ENCODE data around the gene TCHP. TPM values are rescaled to one million over a fixed set of nuclear protein-coding genes. Genes with fewer than 3 reads are reported as not detected.

Gene TCHP
- total RNA-seq, 1 donor: 11.5 TPM

DNA sequence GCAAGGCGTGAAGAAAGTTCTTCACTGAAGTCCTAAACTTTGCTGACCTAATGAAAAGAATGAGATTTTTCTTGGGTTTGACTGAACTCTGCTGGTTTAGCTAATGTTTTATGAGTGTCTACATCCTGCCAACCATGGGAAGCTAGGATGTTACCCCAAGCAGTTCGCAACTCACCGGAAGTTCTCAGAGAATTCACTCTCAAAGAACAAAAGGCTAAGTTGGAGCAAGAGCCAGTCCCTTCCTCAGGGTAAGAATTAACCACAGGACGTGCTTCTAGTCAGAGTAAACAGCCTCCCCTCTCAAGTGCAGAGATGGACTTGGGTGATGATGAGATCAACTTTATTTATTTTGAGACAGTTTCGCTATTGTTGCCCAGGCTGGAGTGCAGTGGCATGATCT is 37.3 kb downstream of the TCHP start:
- TF ChIP-seq, protein P1, sequence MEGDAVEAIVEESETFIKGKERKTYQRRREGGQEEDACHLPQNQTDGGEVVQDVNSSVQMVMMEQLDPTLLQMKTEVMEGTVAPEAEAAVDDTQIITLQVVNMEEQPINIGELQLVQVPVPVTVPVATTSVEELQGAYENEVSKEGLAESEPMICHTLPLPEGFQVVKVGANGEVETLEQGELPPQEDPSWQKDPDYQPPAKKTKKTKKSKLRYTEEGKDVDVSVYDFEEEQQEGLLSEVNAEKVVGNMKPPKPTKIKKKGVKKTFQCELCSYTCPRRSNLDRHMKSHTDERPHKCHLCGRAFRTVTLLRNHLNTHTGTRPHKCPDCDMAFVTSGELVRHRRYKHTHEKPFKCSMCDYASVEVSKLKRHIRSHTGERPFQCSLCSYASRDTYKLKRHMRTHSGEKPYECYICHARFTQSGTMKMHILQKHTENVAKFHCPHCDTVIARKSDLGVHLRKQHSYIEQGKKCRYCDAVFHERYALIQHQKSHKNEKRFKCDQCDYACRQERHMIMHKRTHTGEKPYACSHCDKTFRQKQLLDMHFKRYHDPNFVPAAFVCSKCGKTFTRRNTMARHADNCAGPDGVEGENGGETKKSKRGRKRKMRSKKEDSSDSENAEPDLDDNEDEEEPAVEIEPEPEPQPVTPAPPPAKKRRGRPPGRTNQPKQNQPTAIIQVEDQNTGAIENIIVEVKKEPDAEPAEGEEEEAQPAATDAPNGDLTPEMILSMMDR (IDR thresholded peaks at IDR 0.05; ENCODE audit: insufficient read depth, low read length): no peak
- H3K4me3 ChIP-seq (ENCODE audit: low read depth, low read length): no peak overlapping the region
- no peak for DNase-seq (ENCODE audit: low read depth)

DNA sequence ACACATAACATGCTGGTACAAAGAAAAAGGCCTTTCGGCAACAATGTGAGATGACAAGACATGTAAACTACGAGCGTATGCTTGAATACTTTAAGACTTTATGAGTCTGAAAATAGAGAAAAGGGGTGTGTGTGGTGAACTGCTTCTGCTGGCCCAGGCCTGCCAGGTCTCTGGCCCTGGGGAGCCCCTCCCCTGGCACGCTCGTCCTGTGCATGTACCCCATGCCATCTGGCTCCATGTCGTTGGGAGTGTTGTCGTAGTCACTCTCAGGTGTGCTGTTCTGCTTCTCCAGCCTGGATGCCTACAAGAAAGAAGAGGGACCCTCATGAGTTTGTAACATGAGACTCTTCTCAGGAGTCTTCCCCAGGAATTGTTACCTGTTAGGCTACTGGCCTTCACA is 38.9 kb downstream of the TCHP start:
- no peak for DNase-seq (ENCODE audit: low read depth)
- TF ChIP-seq, protein P1 (IDR thresholded peaks at IDR 0.05; ENCODE audit: insufficient read depth, low read length): no peak
- no peak overlapping the region for H3K4me3 ChIP-seq (ENCODE audit: low read depth, low read length)

DNA sequence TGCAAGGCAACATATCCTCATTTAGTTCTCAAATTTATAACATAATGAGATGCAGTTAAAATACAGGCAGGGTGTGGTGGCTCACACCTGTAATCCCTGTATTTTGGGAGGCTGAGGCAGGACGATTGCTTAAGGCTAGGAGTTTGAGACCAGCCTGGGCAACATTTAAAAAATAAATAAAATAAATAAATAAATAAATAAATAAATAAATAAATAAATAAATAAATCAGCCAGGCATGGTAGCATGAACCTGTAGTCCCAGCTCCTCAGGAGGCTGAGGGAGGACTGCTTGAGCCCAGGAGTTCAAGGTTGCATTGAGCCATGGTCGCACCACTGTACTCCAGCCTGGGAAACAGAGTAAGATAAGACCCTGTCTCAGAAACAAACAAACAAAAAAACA is 39.4 kb downstream of the TCHP start:
- no peak for DNase-seq (ENCODE audit: low read depth)
- H3K4me3 ChIP-seq (ENCODE audit: low read depth, low read length): no peak overlapping the region
- TF ChIP-seq, protein P1 (IDR thresholded peaks at IDR 0.05; ENCODE audit: insufficient read depth, low read length): no peak

DNA sequence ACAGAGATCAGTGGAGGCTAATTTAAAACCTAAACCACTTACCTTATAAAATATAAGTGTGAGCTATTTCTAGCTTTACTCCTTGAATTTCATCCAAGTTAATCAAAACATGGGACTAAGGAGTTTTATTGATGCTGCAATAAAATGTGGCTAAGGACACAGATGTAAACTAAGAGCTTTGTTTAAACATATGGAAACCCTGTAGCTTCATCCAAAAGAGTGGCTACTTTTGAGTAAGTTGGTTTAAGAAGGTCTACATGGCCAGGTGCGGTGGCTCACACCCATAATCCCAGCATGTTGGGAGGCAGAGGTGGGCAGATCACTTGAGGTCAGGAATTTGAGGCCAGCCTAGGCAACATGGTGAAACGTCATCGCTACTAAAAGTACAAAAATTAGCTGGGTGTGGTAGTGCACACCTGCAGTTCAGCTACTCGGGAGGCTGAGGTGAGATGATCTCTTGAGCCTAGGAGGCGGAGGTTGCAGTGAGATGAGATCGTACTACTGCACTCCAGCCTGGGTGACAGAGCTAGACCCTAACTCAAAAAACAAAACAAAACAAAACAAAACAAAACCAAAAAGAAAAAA is 40.4 kb downstream of the TCHP start:
- H3K4me3 ChIP-seq (ENCODE audit: low read depth, low read length): no peak overlapping the region
- DNase-seq (ENCODE audit: low read depth): no peak
- TF ChIP-seq, protein P1 (IDR thresholded peaks at IDR 0.05; ENCODE audit: insufficient read depth, low read length): no peak

DNA sequence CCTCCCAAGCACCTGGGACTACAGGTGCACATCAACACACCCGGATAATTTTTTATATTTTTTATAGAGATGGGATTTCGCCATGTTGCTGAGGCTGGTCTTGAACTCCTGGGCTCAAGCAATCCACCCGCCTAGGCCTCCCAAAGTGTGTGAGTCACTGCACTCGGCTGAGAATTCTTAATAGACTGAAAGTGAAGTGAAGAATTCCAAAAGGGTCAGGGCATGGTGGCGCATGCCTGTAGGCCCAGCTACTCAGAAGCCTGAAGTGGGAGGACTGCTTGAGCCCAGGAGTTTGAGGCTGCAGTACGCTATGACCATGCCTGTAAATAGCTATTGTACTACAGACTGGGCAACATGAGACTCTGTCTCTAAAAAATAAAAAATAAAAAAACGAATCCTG is 43.7 kb downstream of the TCHP start:
- H3K4me3 ChIP-seq (ENCODE audit: low read depth, low read length): no peak overlapping the region
- TF ChIP-seq, protein P1 (IDR thresholded peaks at IDR 0.05; ENCODE audit: insufficient read depth, low read length): no peak
- DNase-seq (ENCODE audit: low read depth): no peak

DNA sequence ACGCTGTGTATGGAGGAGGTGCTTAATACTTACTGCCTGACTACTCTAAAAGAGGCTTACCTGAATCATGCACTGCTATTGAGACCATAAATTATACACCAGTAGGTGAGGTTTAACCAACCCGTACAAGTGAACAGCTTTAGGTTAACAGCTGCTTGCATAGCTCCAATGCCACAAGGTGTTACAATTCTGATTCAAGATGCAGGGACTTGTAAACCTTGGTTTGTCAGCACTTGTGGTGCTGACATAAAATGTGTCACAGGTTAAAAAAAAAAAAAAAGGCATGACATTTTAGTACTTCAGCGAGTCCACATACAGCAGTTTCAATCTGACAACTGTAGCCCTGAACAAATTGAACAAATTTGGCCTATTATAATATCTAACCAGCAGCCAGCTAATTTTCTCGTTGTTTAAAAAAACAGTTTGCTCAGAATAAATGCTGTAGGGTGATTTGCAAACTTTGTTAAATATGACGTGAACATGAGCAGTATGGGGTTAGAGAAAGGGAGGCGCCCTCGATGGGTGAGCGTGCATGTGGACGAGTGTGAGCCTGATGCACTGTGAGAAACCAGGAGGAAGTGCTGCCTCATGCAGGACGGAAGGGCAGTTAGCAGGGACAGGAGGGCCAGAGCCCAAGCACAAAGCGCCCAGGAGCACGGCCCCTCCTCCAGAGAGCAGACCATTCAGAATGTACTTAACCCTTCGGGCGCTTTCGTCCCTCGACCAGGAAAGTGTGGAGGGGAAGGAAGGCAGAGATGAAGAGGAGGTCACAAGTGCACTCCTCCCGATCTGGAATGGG is 44.7 kb downstream of the TCHP start:
- TF ChIP-seq, protein P1 (IDR thresholded peaks at IDR 0.05; ENCODE audit: insufficient read depth, low read length): peak; percentile 19
- H3K4me3 ChIP-seq (ENCODE audit: low read depth, low read length): no peak overlapping the region
- DNase-seq (ENCODE audit: low read depth): peak; percentile 73
